Fibroblast of gingiva (primary cell): ENCODE results near the gene NHS.

ENCODE experiments used
- DNase-seq: peaks from one replicate; pipeline ENCODE4 v3.0.0-alpha.2; 2011; ENCODE audit warnings: low read depth

Gene NHS

GRCh38 chrX:17679261-17679660 lies 304.3 kb downstream of the NHS start:
- no peak for DNase-seq

GRCh38 chrX:17679820-17680219 lies 304.8 kb downstream of the NHS start:
- DNase-seq: no peak

DNA sequence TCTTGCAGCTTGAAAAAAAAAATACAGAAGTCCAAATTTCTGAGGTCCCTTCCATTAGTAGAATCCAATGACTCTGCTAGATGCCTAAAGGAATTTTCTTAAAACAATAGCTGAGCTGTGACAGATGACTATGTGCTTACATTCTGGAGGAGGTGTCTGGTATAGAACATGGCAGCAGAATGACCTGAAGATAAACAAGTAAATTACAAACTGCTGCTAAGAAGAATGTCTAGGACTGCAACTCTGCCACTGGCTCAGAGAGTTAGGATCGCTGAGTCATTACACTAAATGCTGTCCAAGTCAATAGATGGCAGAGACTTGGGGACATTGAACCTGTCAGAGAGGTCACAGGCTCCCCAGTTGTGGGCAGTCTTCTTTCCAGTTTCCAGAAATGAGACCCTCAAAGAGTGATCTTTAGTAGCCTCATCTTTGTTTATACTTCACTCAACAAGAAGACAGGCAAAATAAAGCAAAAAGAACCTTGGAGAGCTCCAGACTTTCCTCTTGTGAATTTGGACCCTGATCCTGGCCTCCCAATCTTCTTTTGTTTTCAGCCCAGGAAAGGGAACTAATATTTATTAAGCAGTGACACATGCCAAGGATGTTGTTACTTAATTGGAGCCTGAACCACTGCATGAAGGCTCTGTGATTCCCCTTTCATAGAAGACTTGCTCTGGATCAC lies 305.9 kb downstream of the NHS start:
- DNase-seq: peak; percentile 54

DNA sequence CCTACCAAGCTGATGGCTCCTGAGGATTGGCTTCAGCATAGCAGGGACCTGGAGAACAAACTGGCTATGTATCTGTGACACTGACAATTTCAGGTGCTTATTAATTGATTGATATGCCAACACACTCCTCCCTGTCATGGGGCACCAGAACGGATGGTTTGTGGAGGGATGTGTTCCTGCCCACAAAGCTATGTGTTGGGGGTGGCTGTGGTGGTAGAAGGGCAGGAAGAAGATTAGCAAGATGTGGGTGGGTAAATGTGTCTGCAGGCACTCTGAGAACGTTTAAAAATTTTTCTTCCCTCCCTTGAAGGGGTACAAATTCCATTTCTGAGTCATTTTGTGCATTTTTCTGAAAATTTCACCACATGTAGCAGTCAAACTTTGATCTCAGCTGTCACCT lies 307.3 kb downstream of the NHS start:
- DNase-seq: no peak

DNA sequence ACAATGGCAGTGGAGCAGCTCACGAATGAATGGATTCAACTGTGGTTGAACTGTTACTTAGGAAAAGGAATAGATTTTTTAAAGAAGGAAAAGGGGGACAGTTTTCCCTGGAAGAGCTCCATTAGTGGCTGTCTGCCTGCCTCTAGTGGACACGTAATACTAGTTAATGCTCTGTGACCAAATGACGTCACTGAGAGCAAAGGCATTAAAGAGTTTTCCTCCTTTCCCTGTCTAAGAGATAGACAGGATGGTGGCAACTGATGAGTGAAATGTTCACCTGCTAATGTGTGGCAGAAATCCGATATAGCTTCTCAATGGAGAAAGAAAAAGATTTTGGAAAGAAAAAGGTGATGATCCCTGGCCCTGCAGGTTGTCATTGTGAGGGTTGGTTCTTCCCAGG lies 310.0 kb downstream of the NHS start:
- DNase-seq: no peak

DNA sequence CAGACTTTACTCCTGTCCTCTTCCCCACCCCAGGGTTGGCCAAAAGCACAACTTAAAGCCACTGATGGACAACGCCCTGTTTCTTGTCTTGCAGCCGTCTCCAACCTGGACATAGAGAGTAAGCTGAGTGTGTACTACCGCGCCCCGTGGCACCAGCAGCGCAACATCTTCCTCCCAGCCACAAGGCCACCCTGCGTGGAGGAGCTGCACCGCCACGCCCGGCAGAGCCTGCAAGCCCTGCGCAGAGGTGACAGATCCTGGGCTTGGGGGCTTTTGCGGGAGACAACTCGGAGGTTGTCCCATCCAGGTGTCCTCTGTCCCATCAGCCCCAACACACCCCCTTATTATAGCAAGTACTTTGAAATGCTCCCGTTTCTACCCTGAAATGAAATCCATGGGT lies 312.6 kb downstream of the NHS start:
- DNase-seq: no peak

DNA sequence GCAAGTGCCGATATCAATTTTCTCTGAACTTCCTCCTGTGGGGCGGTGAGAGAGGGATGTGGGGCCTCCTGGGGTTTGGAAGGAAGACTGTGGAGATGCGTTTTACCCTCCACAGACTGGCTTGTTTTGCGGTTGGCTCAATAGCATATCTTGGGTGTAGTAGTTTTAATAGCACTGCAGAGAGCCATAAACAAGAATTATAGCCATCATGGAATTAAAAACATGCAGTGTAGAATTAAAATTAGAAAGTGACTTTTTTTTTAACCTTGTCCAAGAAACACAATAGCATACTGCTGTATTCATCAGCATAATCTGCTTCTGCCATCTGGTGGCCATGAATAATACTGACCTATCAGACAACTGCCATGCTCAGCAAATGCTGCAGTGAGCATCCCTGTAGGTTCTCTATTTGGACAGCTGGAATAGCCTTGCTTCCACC lies 315.0 kb downstream of the NHS start:
- peak; percentile 54 for DNase-seq

GRCh38 chrX:17692709-17693346 lies 317.8 kb downstream of the NHS start:
- DNase-seq: peak; percentile 53

DNA sequence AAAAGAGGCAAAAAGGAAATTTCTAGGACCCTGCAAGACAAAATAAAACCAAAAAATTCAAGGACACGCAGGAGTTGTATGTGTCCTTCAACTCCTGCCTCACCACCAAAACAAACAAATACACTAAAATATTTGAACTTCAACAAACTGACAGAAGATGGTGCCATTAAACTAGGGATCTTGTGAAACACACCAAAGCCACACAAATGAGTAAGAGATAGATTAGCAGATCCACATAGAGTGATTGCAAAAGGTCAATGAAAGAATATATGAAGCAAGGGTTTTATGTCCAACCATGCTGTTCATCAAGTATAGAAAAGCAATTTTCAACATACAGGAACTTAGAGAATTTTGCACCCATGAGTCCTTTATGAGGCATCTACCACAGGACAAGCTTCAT lies 322.2 kb downstream of the NHS start:
- DNase-seq: peak; percentile 33

DNA sequence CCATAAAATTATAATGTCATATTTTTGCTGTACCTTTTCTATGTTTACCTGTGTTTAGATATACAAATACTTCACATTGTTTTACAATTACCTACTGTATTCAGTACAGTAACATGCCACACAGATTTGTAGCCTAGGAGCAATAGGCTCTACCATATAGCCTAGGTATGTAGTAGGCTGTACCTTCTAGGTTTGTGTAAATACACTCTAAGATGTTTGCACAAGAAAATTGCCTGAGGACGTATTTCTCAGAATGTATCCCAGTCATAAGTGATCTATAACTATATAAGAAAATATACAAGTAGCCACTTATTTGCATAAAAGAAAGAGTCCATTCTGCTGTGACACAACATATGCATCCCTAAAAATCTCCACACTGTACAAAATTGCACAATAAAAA lies 326.0 kb downstream of the NHS start:
- no peak for DNase-seq

DNA sequence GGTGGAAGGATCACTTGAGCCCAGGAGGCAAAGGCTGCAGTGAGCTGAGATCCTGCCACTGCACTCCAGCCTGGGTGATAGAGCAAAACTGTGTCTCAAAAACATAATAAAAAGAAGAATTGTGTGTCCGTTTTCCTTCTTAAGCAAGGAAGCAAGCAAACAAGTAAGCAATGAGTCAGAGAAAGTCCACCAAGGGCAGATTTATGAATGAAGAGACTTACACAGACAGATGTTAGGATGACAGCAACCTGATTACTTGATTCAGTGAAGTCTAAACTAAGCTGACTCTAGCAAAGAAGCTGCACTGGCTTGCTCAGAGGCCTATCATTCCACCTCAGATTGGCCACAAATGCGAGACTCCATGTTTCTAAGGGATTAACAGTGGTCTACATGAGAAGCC lies 328.2 kb downstream of the NHS start:
- no peak for DNase-seq

GRCh38 chrX:17705211-17705610 lies 330.2 kb downstream of the NHS start:
- DNase-seq: no peak

DNA sequence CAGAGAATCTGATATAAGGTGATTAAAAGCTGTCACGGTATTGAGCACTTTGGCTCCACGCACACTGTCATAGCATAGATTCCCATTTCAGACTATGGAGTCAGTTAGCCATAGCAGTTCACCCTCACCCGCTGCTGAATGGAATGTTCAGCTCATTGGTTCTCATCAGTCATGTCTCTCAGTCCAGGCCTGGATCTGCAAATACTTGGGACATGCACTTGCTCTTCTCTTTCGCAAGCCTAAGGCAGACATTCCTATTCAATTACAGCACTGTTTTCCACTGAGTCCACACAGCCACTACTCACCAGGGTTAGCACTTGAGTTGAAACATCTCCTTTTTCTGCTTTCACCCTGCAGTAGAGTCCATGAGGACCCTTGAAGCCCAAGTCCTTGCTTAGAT lies 331.7 kb downstream of the NHS start:
- peak; percentile 69 for DNase-seq

- no peak for DNase-seq
Measured at GRCh38 chrX:17707731-17708130, 332.7 kb downstream of the NHS start.

- peak; percentile 35 for DNase-seq
Measured at GRCh38 chrX:17710871-17711301, 335.9 kb downstream of the NHS start.

GRCh38 chrX:17713288-17713687 lies 338.3 kb downstream of the NHS start:
- no peak for DNase-seq

DNA sequence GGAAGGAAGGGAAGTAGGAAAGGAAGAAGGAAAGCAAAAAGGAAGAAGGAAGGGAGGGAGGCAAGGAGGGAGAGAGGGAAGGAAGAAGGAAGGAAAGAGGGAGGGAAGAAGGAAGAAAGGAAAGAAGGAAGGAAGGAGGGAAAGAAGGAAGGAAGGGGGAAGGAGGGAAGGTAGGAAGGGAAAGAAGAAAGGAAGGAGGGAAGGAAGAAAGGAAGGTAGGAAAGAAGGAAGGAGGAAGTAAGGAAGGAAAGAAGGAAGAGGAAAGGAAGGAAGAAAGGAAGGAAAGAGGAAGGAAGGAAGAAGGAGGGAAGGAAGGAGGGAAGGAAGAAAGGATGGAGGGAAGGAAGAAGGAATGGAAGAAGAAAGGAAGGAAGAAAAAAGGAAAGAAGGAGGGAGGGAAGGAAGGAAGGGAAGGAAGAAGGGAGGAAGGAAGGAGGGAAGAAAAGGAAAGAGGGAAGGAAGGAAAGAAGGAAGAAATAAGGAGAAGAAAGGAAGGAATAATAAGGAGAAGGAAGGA lies 343.7 kb downstream of the NHS start:
- no peak for DNase-seq

- DNase-seq: no peak
Measured at GRCh38 chrX:17719711-17720110, 344.7 kb downstream of the NHS start.

GRCh38 chrX:17721715-17722114 lies 346.7 kb downstream of the NHS start:
- no peak for DNase-seq

GRCh38 chrX:17725181-17725580 lies 350.2 kb downstream of the NHS start:
- no peak for DNase-seq

- peak; percentile 84 for DNase-seq
Measured at GRCh38 chrX:17732138-17732783, 357.3 kb downstream of the NHS start.

DNA sequence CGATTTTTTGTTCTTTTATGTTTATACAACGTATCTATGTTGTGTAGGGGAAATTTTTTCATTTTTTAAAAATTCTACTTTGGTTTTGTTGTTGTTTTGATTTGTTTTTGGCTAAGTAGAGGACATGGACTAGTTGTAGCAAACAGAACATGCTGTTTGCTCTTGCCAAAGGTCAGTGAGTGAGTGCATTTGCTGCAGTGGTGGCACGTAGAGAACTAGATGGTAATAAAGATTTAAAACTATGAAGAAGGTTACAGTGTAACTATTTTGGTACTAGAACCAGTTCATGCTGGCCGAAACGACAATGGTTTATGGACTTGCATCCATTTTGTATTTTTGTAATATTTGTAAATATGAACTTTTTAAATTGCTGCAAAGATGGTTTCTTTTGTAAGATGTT lies 360.4 kb downstream of the NHS start:
- no peak for DNase-seq

DNA sequence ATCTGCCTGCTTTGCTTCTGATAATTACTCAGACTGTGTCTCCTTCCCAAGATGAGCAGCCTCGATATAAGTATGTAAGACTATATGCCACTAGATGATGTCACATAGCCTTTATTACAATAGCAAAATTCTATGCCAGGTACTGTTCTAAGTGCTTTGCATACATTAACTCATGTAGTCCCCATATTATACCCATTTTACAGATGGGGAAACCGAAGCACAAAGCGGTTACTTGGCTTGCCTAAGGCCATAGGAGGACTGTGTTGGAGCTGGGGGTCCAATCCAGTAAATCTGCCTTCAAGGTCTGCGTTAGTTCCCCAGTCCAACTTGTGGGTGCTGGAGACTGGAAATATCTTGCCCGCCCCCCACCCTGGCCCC lies 361.5 kb downstream of the NHS start:
- no peak for DNase-seq
